WTC11 (cell line): ENCODE results near the gene PLXNA1. TPM values are rescaled to one million over a fixed set of nuclear protein-coding genes. Genes with fewer than 3 reads are reported as not detected.
A peak's percentile ranks its signal among the peaks of the same experiment; 100 is the strongest.

Source experiments
- ATAC-seq: fragments of 200-7000 bp; cut with Tn5 transposase; 2 replicates; pipeline ENCODE4 v1.10.0; 2021; ENCODE audit warnings: mild to moderate bottlenecking, moderate library complexity
- CTCF ChIA-PET: fragments of 300-600 bp; sonication (Branson Sonifier 250); formaldehyde crosslinking; loops from one replicate; lab custom pipeline; 2021; ENCODE audit warnings: antibody characterized with exemption; lab: Charles Lee
- POLR2A ChIA-PET: fragments of 350-600 bp; sonication (Branson Sonifier 250); formaldehyde crosslinking; loops from one replicate; lab custom pipeline; 2021; ENCODE audit warnings: antibody characterized with exemption; lab: Charles Lee
- DNase-seq: peaks from one replicate; pipeline ENCODE4 v3.0.0; 2021; ENCODE audit warnings: low spot score
- H3K27ac Mint-ChIP-seq: 2 replicates; pipeline ENCODE4 v1.8.0; 2021; ENCODE audit warnings: mixed read lengths
- H3K27me3 Mint-ChIP-seq: 2 replicates; pipeline ENCODE4 v1.8.0; 2021; ENCODE audit warnings: low read depth, mild to moderate bottlenecking, moderate library complexity, mixed read lengths
- H3K36me3 Mint-ChIP-seq: 2 replicates; pipeline ENCODE4 v1.8.0; 2021; ENCODE audit warnings: mixed read lengths
- H3K4me1 Mint-ChIP-seq: 2 replicates; pipeline ENCODE4 v1.8.0; 2022; ENCODE audit warnings: mixed read lengths
- H3K4me3 Mint-ChIP-seq: 2 replicates; pipeline ENCODE4 v1.8.0; 2021; ENCODE audit warnings: mild to moderate bottlenecking, moderate library complexity, mixed read lengths
- H3K9me3 Mint-ChIP-seq: 2 replicates; pipeline ENCODE4 v1.8.0; 2021; ENCODE audit warnings: mixed read lengths
- ATF1 ChIP-seq: sonication (generic); formaldehyde crosslinking; IDR thresholded peaks from 2 replicates; pipeline ENCODE4 v1.8.1; 2023; ENCODE audit warnings: mild to moderate bottlenecking, moderate library complexity, missing genetic modification reagents
- ELF4 ChIP-seq: sonication (generic); formaldehyde crosslinking; IDR thresholded peaks from 2 replicates; pipeline ENCODE4 v1.8.1; 2022; ENCODE audit warnings: low read depth, mild to moderate bottlenecking, moderate library complexity, missing genetic modification reagents
- FOXP4 ChIP-seq: sonication (generic); formaldehyde crosslinking; IDR thresholded peaks from 2 replicates; pipeline ENCODE4 v1.8.0; 2022; ENCODE audit warnings: mild to moderate bottlenecking, missing genetic modification reagents
- GTF2I ChIP-seq: fragments of 250-450 bp; sonication (Bioruptor Pico); conservative IDR thresholded peaks from 2 replicates; pipeline ENCODE4 v1.4.0; 2021; ENCODE audit warnings: mild to moderate bottlenecking
- IRF2 ChIP-seq: sonication (generic); formaldehyde crosslinking; IDR thresholded peaks from 2 replicates; pipeline ENCODE4 v1.8.0; 2022; ENCODE audit warnings: low read depth, missing genetic modification reagents, borderline replicate concordance
- KAT7 ChIP-seq: sonication (generic); formaldehyde crosslinking; IDR thresholded peaks from 2 replicates; pipeline ENCODE4 v1.8.1; 2023; ENCODE audit warnings: missing genetic modification reagents, mild to moderate bottlenecking, borderline replicate concordance
- NFE2L1 ChIP-seq: sonication (generic); formaldehyde crosslinking; IDR thresholded peaks from 2 replicates; pipeline ENCODE4 v1.8.1; 2023; ENCODE audit warnings: missing genetic modification reagents
- NR2C2 ChIP-seq: sonication (generic); formaldehyde crosslinking; IDR thresholded peaks from 2 replicates; pipeline ENCODE4 v1.8.0; 2022; ENCODE audit warnings: mild to moderate bottlenecking, missing genetic modification reagents
- PRRX2 ChIP-seq: fragments of 250-450 bp; sonication (Bioruptor Pico); IDR thresholded peaks from 2 replicates; pipeline ENCODE4 v1.8.0; 2021; ENCODE audit warnings: mild to moderate bottlenecking
- SMAD3 ChIP-seq: sonication (generic); formaldehyde crosslinking; IDR thresholded peaks from 2 replicates; pipeline ENCODE4 v1.8.0; 2022; ENCODE audit warnings: missing genetic modification reagents, mild to moderate bottlenecking, borderline replicate concordance
- USF1 ChIP-seq: sonication (generic); formaldehyde crosslinking; IDR thresholded peaks from 2 replicates; pipeline ENCODE4 v1.8.0; 2022; ENCODE audit warnings: mild to moderate bottlenecking, missing genetic modification reagents
- ZNF232 ChIP-seq: sonication (generic); formaldehyde crosslinking; IDR thresholded peaks from 2 replicates; pipeline ENCODE4 v1.8.0; 2022; ENCODE audit warnings: mild to moderate bottlenecking, missing genetic modification reagents
- ZNF263 ChIP-seq: sonication (generic); formaldehyde crosslinking; IDR thresholded peaks from 2 replicates; pipeline ENCODE4 v1.8.1; 2022; ENCODE audit warnings: low read depth, mild to moderate bottlenecking, moderate library complexity, missing genetic modification reagents
- ZNF396 ChIP-seq: fragments of 250-450 bp; sonication (Bioruptor Pico); IDR thresholded peaks from 2 replicates; pipeline ENCODE4 v1.8.0; 2021; ENCODE audit warnings: mild to moderate bottlenecking, moderate library complexity, borderline replicate concordance
- ZNF425 ChIP-seq: fragments of 250-450 bp; sonication (Bioruptor Pico); conservative IDR thresholded peaks from 2 replicates; pipeline ENCODE4 v1.9.0; 2021; ENCODE audit warnings: mild to moderate bottlenecking
- total RNA-seq: library from RNA; stranded (reverse); gene quantifications from 3 replicates; pipeline ENCODE4 v1.2.3, GENCODE V29; 2021
- TF ChIP-seq, protein P1 (sequence below): sonication (generic); formaldehyde crosslinking; IDR thresholded peaks from 2 replicates; pipeline ENCODE4 v1.8.1; 2023; ENCODE audit warnings: mild to moderate bottlenecking, missing genetic modification reagents, moderate library complexity
- TF ChIP-seq, protein P2 (sequence below): sonication (generic); formaldehyde crosslinking; IDR thresholded peaks from 2 replicates; pipeline ENCODE4 v1.8.1; 2023; ENCODE audit warnings: mild to moderate bottlenecking, missing genetic modification reagents, borderline replicate concordance
- TF ChIP-seq, protein P3 (sequence below): fragments of 200-600 bp; IDR thresholded peaks from 2 replicates; pipeline ENCODE4 v1.8.0; 2022; ENCODE audit warnings: antibody characterized with exemption
- TF ChIP-seq, protein P4 (sequence below): sonication (generic); formaldehyde crosslinking; IDR thresholded peaks from 2 replicates; pipeline ENCODE4 v1.8.1; 2022; ENCODE audit warnings: missing genetic modification reagents, borderline replicate concordance

Gene PLXNA1
- total RNA-seq, 1 experiment from 2014 or later = 53.8 TPM

GRCh38 chr3:126956866-126957650 is 25.9 kb upstream of the PLXNA1 start:
- Mint-ChIP-seq H3K36me3 (no peaks in the 10 kb centered on the region), H3K4me3 (no peak overlapping the region)
- CTCF ChIA-PET = interaction anchor here (1.9 kb wide), 1 partner anchor 205 kb away, joined by 8 read pairs; no protein-coding TSS in a partner anchor
- ATAC-seq = peak; percentile 43
- TF ChIP-seq ZNF425 = no peak
- TF ChIP-seq ATF1 (CRISPR knock-in tag) = no peak
- TF ChIP-seq IRF2 (CRISPR knock-in tag) = no peak
- TF ChIP-seq, protein P1, sequence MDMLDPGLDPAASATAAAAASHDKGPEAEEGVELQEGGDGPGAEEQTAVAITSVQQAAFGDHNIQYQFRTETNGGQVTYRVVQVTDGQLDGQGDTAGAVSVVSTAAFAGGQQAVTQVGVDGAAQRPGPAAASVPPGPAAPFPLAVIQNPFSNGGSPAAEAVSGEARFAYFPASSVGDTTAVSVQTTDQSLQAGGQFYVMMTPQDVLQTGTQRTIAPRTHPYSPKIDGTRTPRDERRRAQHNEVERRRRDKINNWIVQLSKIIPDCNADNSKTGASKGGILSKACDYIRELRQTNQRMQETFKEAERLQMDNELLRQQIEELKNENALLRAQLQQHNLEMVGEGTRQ (CRISPR knock-in tag) = no peak
- no peak for TF ChIP-seq FOXP4 (CRISPR knock-in tag)
- TF ChIP-seq NFE2L1 (CRISPR knock-in tag) = no peak
- TF ChIP-seq ZNF263 (CRISPR knock-in tag) = no peak
- no peak for TF ChIP-seq ZNF232 (CRISPR knock-in tag)
- TF ChIP-seq, protein P2, sequence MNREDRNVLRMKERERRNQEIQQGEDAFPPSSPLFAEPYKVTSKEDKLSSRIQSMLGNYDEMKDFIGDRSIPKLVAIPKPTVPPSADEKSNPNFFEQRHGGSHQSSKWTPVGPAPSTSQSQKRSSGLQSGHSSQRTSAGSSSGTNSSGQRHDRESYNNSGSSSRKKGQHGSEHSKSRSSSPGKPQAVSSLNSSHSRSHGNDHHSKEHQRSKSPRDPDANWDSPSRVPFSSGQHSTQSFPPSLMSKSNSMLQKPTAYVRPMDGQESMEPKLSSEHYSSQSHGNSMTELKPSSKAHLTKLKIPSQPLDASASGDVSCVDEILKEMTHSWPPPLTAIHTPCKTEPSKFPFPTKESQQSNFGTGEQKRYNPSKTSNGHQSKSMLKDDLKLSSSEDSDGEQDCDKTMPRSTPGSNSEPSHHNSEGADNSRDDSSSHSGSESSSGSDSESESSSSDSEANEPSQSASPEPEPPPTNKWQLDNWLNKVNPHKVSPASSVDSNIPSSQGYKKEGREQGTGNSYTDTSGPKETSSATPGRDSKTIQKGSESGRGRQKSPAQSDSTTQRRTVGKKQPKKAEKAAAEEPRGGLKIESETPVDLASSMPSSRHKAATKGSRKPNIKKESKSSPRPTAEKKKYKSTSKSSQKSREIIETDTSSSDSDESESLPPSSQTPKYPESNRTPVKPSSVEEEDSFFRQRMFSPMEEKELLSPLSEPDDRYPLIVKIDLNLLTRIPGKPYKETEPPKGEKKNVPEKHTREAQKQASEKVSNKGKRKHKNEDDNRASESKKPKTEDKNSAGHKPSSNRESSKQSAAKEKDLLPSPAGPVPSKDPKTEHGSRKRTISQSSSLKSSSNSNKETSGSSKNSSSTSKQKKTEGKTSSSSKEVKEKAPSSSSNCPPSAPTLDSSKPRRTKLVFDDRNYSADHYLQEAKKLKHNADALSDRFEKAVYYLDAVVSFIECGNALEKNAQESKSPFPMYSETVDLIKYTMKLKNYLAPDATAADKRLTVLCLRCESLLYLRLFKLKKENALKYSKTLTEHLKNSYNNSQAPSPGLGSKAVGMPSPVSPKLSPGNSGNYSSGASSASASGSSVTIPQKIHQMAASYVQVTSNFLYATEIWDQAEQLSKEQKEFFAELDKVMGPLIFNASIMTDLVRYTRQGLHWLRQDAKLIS (CRISPR knock-in tag) = no peak
- TF ChIP-seq PRRX2 = no peak
- no peak for TF ChIP-seq ELF4
- TF ChIP-seq, protein P3, sequence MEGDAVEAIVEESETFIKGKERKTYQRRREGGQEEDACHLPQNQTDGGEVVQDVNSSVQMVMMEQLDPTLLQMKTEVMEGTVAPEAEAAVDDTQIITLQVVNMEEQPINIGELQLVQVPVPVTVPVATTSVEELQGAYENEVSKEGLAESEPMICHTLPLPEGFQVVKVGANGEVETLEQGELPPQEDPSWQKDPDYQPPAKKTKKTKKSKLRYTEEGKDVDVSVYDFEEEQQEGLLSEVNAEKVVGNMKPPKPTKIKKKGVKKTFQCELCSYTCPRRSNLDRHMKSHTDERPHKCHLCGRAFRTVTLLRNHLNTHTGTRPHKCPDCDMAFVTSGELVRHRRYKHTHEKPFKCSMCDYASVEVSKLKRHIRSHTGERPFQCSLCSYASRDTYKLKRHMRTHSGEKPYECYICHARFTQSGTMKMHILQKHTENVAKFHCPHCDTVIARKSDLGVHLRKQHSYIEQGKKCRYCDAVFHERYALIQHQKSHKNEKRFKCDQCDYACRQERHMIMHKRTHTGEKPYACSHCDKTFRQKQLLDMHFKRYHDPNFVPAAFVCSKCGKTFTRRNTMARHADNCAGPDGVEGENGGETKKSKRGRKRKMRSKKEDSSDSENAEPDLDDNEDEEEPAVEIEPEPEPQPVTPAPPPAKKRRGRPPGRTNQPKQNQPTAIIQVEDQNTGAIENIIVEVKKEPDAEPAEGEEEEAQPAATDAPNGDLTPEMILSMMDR = no peak
- TF ChIP-seq ZNF396 (CRISPR knock-in tag) = no peak
- no peak for TF ChIP-seq KAT7
- no peak for TF ChIP-seq NR2C2 (CRISPR knock-in tag)
- no peak for TF ChIP-seq GTF2I (CRISPR knock-in tag)
- TF ChIP-seq SMAD3 (CRISPR knock-in tag) = no peak
- TF ChIP-seq, protein P4, sequence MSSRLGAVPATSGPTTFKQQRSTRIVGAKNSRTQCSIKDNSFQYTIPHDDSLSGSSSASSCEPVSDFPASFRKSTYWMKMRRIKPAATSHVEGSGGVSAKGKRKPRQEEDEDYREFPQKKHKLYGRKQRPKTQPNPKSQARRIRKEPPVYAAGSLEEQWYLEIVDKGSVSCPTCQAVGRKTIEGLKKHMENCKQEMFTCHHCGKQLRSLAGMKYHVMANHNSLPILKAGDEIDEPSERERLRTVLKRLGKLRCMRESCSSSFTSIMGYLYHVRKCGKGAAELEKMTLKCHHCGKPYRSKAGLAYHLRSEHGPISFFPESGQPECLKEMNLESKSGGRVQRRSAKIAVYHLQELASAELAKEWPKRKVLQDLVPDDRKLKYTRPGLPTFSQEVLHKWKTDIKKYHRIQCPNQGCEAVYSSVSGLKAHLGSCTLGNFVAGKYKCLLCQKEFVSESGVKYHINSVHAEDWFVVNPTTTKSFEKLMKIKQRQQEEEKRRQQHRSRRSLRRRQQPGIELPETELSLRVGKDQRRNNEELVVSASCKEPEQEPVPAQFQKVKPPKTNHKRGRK (CRISPR knock-in tag) = no peak
- no peak for TF ChIP-seq USF1
- TF ChIP-seq, all 79 proteins: peak for 0
- POLR2A ChIA-PET = no interaction called here
- peak; percentile 16 for DNase-seq
- H3K27ac Mint-ChIP-seq = no peak overlapping the region
- no peaks in the 10 kb centered on the region for H3K27me3 Mint-ChIP-seq
- H3K4me1 Mint-ChIP-seq = peaks cover 16% of the 10 kb centered on the region
- no peaks in the 10 kb centered on the region for H3K9me3 Mint-ChIP-seq
